ENCODE results near the gene ENOX2. TPM values are rescaled to one million over a fixed set of nuclear protein-coding genes. Genes with fewer than 3 reads are reported as not detected.

ENOX2 gene
- total RNA-seq, 2 experiments from 2014 or later: 13.9 to 15.5 TPM

- Mint-ChIP-seq H3K27me3 (no peaks in the 10 kb centered on the region), H3K4me3 (no peak overlapping the region), H3K9me3 (no peaks in the 10 kb centered on the region), H3K4me1 (peaks cover 1% of the 10 kb centered on the region), H3K27ac (no peak overlapping the region), H3K36me3 (ENCODE audit: low read depth) (no peaks in the 10 kb centered on the region)
- DNase-seq: no peak
- CTCF ChIA-PET: no interaction called here
- POLR2A ChIA-PET: no interaction called here
These were observed 256.9 kb downstream of the ENOX2 start for GRCh38 chrX:130645955-130646583.

GRCh38 chrX:130637591-130637990 lies 265.4 kb downstream of the ENOX2 start:
- ChIA-PET POLR2A (no interaction called here), CTCF (no interaction called here)
- Mint-ChIP-seq H3K9me3 (no peaks in the 10 kb centered on the region), H3K4me3 (no peak overlapping the region), H3K27me3 (no peaks in the 10 kb centered on the region), H3K27ac (no peak overlapping the region), H3K36me3 (ENCODE audit: low read depth) (no peaks in the 10 kb centered on the region), H3K4me1 (peaks cover 10% of the 10 kb centered on the region)
- no peak for DNase-seq

GRCh38 chrX:130636277-130636676 lies 266.7 kb downstream of the ENOX2 start:
- ChIA-PET POLR2A (no interaction called here), CTCF (no interaction called here)
- peaks cover 10% of the 10 kb centered on the region for H3K4me1 Mint-ChIP-seq
- DNase-seq: no peak
- H3K36me3 Mint-ChIP-seq (ENCODE audit: low read depth): no peaks in the 10 kb centered on the region
- no peak overlapping the region for H3K27ac Mint-ChIP-seq
- H3K9me3 Mint-ChIP-seq: no peaks in the 10 kb centered on the region
- H3K4me3 Mint-ChIP-seq: no peak overlapping the region
- H3K27me3 Mint-ChIP-seq: no peaks in the 10 kb centered on the region

GRCh38 chrX:130631011-130631410 lies 272.0 kb downstream of the ENOX2 start:
- no peak for DNase-seq
- Mint-ChIP-seq H3K27me3 (no peaks in the 10 kb centered on the region), H3K27ac (no peak overlapping the region), H3K9me3 (no peaks in the 10 kb centered on the region), H3K4me1 (no peaks in the 10 kb centered on the region), H3K4me3 (no peak overlapping the region), H3K36me3 (ENCODE audit: low read depth) (no peaks in the 10 kb centered on the region)
- CTCF ChIA-PET: no interaction called here
- POLR2A ChIA-PET: no interaction called here

GRCh38 chrX:130628516-130628915 lies 274.5 kb downstream of the ENOX2 start:
- Mint-ChIP-seq H3K9me3 (no peaks in the 10 kb centered on the region), H3K27me3 (no peaks in the 10 kb centered on the region), H3K4me1 (no peaks in the 10 kb centered on the region), H3K27ac (no peak overlapping the region), H3K36me3 (ENCODE audit: low read depth) (no peaks in the 10 kb centered on the region), H3K4me3 (no peak overlapping the region)
- CTCF ChIA-PET: no interaction called here
- POLR2A ChIA-PET: no interaction called here
- no peak for DNase-seq

- CTCF ChIA-PET: no interaction called here
- no peaks in the 10 kb centered on the region for H3K27me3 Mint-ChIP-seq
- H3K4me3 Mint-ChIP-seq: no peak overlapping the region
- no peak overlapping the region for H3K27ac Mint-ChIP-seq
- POLR2A ChIA-PET: no interaction called here
- no peaks in the 10 kb centered on the region for H3K36me3 Mint-ChIP-seq (ENCODE audit: low read depth)
- H3K9me3 Mint-ChIP-seq: no peaks in the 10 kb centered on the region
- DNase-seq: no peak
- H3K4me1 Mint-ChIP-seq: no peaks in the 10 kb centered on the region
These were observed 276.5 kb downstream of the ENOX2 start for GRCh38 chrX:130626521-130626920.

GRCh38 chrX:130625386-130625785 lies 277.6 kb downstream of the ENOX2 start:
- DNase-seq: no peak
- no peak overlapping the region for H3K4me3 Mint-ChIP-seq
- POLR2A ChIA-PET: no interaction called here
- H3K27me3 Mint-ChIP-seq: no peaks in the 10 kb centered on the region
- H3K9me3 Mint-ChIP-seq: no peaks in the 10 kb centered on the region
- CTCF ChIA-PET: no interaction called here
- H3K27ac Mint-ChIP-seq: no peak overlapping the region
- no peaks in the 10 kb centered on the region for H3K4me1 Mint-ChIP-seq
- no peaks in the 10 kb centered on the region for H3K36me3 Mint-ChIP-seq (ENCODE audit: low read depth)

- H3K27ac Mint-ChIP-seq: no peak overlapping the region
- CTCF ChIA-PET: no interaction called here
These were observed 279.5 kb downstream of the ENOX2 start for GRCh38 chrX:130623518-130623917.

GRCh38 chrX:130615941-130616340 lies 287.1 kb downstream of the ENOX2 start:
- CTCF ChIA-PET: no interaction called here
- POLR2A ChIA-PET: no interaction called here
- DNase-seq: no peak
- no peaks in the 10 kb centered on the region for H3K36me3 Mint-ChIP-seq (ENCODE audit: low read depth)
- H3K27me3 Mint-ChIP-seq: no peaks in the 10 kb centered on the region
- no peaks in the 10 kb centered on the region for H3K9me3 Mint-ChIP-seq
- no peak overlapping the region for H3K27ac Mint-ChIP-seq
- no peak overlapping the region for H3K4me3 Mint-ChIP-seq
- H3K4me1 Mint-ChIP-seq: no peaks in the 10 kb centered on the region

More at GRCh38 chrX:130623518-130623917, 279.5 kb downstream of the ENOX2 start:
- Mint-ChIP-seq H3K4me3 (no peak overlapping the region), H3K27me3 (no peaks in the 10 kb centered on the region), H3K4me1 (no peaks in the 10 kb centered on the region), H3K9me3 (no peaks in the 10 kb centered on the region), H3K36me3 (ENCODE audit: low read depth) (no peaks in the 10 kb centered on the region)
- POLR2A ChIA-PET: no interaction called here
- no peak for DNase-seq

- H3K4me1 Mint-ChIP-seq: no peaks in the 10 kb centered on the region
- no peak overlapping the region for H3K27ac Mint-ChIP-seq
- no peaks in the 10 kb centered on the region for H3K36me3 Mint-ChIP-seq (ENCODE audit: low read depth)
- peaks cover 4% of the 10 kb centered on the region for H3K27me3 Mint-ChIP-seq
- no peak for DNase-seq
- H3K9me3 Mint-ChIP-seq: no peaks in the 10 kb centered on the region
- H3K4me3 Mint-ChIP-seq: no peak overlapping the region
- ChIA-PET POLR2A (no interaction called here), CTCF (no interaction called here)
These were observed 295.6 kb downstream of the ENOX2 start for GRCh38 chrX:130607431-130607830.

- Mint-ChIP-seq H3K36me3 (ENCODE audit: low read depth) (no peaks in the 10 kb centered on the region), H3K4me1 (no peaks in the 10 kb centered on the region), H3K9me3 (no peaks in the 10 kb centered on the region), H3K27ac (no peak overlapping the region), H3K4me3 (no peak overlapping the region), H3K27me3 (peaks cover 4% of the 10 kb centered on the region)
- ChIA-PET CTCF (no interaction called here), POLR2A (no interaction called here)
- DNase-seq: no peak
These were observed 296.6 kb downstream of the ENOX2 start for GRCh38 chrX:130606425-130606824.

GRCh38 chrX:130604882-130605281 lies 298.1 kb downstream of the ENOX2 start:
- H3K9me3 Mint-ChIP-seq: no peaks in the 10 kb centered on the region
- CTCF ChIA-PET: no interaction called here
- no peak overlapping the region for H3K27ac Mint-ChIP-seq
- no peak overlapping the region for H3K4me3 Mint-ChIP-seq
- no peaks in the 10 kb centered on the region for H3K36me3 Mint-ChIP-seq (ENCODE audit: low read depth)
- H3K27me3 Mint-ChIP-seq: peaks cover 4% of the 10 kb centered on the region
- no peak for DNase-seq
- H3K4me1 Mint-ChIP-seq: no peaks in the 10 kb centered on the region
- POLR2A ChIA-PET: no interaction called here

- POLR2A ChIA-PET: no interaction called here
- no peak for DNase-seq
- no peaks in the 10 kb centered on the region for H3K4me1 Mint-ChIP-seq
- CTCF ChIA-PET: no interaction called here
- H3K36me3 Mint-ChIP-seq (ENCODE audit: low read depth): no peaks in the 10 kb centered on the region
- no peak overlapping the region for H3K4me3 Mint-ChIP-seq
- peaks cover 2% of the 10 kb centered on the region for H3K27me3 Mint-ChIP-seq
- H3K27ac Mint-ChIP-seq: no peak overlapping the region
- no peaks in the 10 kb centered on the region for H3K9me3 Mint-ChIP-seq
These were observed 308.5 kb downstream of the ENOX2 start for GRCh38 chrX:130594453-130594916.

- Mint-ChIP-seq H3K27me3 (peaks cover 2% of the 10 kb centered on the region), H3K4me1 (no peaks in the 10 kb centered on the region), H3K9me3 (no peaks in the 10 kb centered on the region), H3K4me3 (no peak overlapping the region), H3K27ac (no peak overlapping the region), H3K36me3 (ENCODE audit: low read depth) (no peaks in the 10 kb centered on the region)
- ChIA-PET POLR2A (no interaction called here), CTCF (no interaction called here)
- no peak for DNase-seq
These were observed 309.1 kb downstream of the ENOX2 start for GRCh38 chrX:130593911-130594310.
